H1 (cell line): ENCODE data around the gene SCAP.

Experiments used
- KDM1A ChIP-seq: fragments of 200-600, 300-600 bp; sonication (generic); IDR thresholded peaks from 2 replicates; pipeline ENCODE4 v1.7.1; 2016; ENCODE audit warnings: mild to moderate bottlenecking, low read length, borderline replicate concordance
- NRF1 ChIP-seq: IDR thresholded peaks from 2 replicates; pipeline ENCODE4 v1.6.1; 2011; ENCODE audit warnings: mild to moderate bottlenecking, low read depth, low read length, improper control_type of control experiment
- POLR2A ChIP-seq, 2 experiments: IDR thresholded peaks; 1 replicate in 1 of 2; 2 replicates in 1 of 2; pipeline ENCODE4 v1.6.1; 2011; ENCODE audit warnings: low read depth in 2 of 2, low read length in 2 of 2, mild to moderate bottlenecking in 2 of 2; ENCODE audit errors: control extremely low read depth in 1 of 2

DNA sequence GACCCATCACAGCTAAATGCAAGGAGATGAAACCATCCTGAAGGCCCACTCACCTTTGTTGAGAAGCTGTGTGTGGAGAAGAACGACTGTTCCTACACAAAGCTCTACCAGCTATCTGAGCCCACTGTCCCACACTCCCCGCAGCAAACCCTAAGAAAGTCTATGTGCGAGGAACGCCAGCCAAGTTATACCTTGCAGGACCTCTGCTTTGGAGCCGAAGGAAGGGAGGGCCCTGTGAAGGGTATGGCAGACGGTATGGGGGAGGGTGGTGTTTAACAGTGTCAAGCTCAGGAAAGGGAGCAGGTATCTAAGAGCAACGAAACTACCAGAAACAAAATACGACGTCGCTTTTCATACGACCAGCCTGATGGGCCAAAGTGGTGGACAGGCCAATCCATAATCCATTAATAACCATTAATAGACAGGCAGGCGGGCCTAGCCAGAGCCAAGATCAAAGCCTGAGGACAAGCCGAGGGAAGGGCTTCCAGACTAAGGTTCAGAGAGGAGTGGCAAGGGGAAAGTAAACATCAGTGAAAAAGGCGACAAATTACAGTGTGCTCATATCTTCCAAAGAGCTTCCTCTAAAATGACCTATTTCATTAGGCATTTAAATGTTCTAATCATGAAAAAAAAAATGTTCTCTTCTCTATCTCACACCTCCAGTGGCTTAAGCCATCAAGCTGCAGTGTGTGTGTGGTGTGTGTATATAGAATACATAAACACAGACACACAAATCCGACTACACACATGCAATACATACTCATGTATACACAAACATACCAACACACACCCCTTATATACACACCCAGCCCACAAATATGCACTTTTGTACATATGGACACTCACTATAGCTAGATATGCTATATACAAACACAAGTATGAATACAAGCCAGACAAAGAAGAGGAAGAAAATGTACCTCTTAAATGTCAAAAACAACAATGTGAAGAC, 51.0 kb downstream of the SCAP start:
- TF ChIP-seq KDM1A, result no peak
- no peak for TF ChIP-seq NRF1
- no peak for TF ChIP-seq POLR2A (IDR thresholded peaks at IDR 0.05; ENCODE audit: control extremely low read depth in 1 of 2, low read depth in 2 of 2, low read length in 2 of 2)
